Fibroblast of villous mesenchyme (primary cell): ENCODE measurements around the gene ZNF862. TPM values are rescaled to one million over a fixed set of nuclear protein-coding genes. Genes with fewer than 3 reads are reported as not detected.
A peak's percentile ranks its signal among the peaks of the same experiment; 100 is the strongest.

Source experiments
- DNase-seq: peaks from one replicate; pipeline ENCODE4 v3.0.0-alpha.2; 2010; ENCODE audit warnings: low read depth
- H3K4me3 ChIP-seq: 2 replicates; pipeline ENCODE4 v1.5.1; 2011; ENCODE audit warnings: low read depth, mild to moderate bottlenecking, low read length
- total RNA-seq: library from RNA; depleted of rRNA; stranded (reverse); fragments of >200 nt; gene quantifications from 2 replicates; pipeline ENCODE4 v1.2.3, GENCODE V29; 2012
- TF ChIP-seq, protein P1 (sequence below): IDR thresholded peaks from 2 replicates; pipeline ENCODE4 v1.5.1; 2012; ENCODE audit warnings: low read depth, mild to moderate bottlenecking, low read length; ENCODE audit not compliant: insufficient read depth

ZNF862 gene
- total RNA-seq, 1 donor, result 8.2 TPM

DNA sequence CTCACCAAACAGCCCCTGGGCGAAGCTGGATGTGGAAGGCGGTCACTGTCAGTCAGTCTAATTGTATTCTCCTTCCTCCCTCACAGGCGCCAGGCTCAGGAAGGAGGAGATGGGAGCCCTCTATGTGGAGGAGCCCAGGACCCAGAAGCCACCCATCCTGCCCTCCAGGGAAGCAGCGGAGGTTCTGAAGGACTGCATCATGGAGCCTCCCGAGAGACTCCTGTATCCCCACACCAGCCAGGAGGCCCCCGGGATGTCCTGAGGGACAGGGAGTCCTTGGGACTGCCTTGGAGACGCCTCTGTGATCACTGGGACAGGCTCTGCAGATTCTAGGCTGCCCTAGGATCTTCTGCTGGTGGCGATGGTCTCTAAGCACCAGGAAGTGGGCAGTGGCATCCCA is 25.8 kb downstream of the ZNF862 start:
- TF ChIP-seq, protein P1, sequence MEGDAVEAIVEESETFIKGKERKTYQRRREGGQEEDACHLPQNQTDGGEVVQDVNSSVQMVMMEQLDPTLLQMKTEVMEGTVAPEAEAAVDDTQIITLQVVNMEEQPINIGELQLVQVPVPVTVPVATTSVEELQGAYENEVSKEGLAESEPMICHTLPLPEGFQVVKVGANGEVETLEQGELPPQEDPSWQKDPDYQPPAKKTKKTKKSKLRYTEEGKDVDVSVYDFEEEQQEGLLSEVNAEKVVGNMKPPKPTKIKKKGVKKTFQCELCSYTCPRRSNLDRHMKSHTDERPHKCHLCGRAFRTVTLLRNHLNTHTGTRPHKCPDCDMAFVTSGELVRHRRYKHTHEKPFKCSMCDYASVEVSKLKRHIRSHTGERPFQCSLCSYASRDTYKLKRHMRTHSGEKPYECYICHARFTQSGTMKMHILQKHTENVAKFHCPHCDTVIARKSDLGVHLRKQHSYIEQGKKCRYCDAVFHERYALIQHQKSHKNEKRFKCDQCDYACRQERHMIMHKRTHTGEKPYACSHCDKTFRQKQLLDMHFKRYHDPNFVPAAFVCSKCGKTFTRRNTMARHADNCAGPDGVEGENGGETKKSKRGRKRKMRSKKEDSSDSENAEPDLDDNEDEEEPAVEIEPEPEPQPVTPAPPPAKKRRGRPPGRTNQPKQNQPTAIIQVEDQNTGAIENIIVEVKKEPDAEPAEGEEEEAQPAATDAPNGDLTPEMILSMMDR, result no peak
- DNase-seq, result no peak
- H3K4me3 ChIP-seq, result no peak overlapping the region

DNA sequence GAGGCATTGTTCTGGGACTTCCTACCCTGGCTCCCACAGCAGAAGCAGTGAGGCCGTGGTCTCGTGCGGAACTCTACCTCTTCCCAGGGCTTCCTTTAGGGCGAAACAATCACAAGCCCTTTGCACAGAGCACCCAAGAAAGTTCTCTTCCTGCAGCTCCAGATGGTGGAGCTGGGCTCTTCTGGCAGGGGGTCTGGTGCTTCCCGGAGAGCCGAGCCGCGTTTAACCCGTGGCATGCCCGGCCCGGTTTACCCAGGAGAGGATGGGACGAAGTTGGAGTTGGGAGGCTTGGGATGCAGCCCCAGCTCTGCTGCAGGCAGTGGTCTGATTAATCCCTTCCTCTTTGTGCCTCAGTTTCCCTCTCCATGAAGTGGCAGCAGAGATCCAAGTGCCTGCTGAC is 26.6 kb downstream of the ZNF862 start:
- no peak overlapping the region for H3K4me3 ChIP-seq
- DNase-seq, result no peak
- TF ChIP-seq, protein P1, result no peak

DNA sequence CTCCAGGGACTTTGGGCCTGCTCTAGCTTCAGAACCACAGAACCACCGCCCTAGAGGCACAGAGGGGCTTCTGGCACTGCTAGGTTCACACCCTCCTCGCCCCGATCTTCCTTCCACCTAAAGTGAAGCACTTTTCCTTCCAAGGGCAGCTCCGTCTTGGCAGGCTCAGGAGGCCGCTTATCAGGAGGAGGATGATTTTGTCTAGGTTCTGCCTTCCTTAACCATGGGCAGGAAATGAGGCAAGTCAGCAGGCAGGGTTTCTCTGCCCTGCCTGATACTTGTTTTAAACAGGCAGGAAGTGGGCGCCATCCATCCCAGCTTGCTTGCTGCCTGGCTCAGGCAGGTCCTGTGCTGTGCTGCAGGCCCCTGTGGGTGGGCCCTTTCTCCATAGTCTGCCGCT is 27.3 kb downstream of the ZNF862 start:
- H3K4me3 ChIP-seq, result no peak overlapping the region
- no peak for DNase-seq
- TF ChIP-seq, protein P1, result no peak

DNA sequence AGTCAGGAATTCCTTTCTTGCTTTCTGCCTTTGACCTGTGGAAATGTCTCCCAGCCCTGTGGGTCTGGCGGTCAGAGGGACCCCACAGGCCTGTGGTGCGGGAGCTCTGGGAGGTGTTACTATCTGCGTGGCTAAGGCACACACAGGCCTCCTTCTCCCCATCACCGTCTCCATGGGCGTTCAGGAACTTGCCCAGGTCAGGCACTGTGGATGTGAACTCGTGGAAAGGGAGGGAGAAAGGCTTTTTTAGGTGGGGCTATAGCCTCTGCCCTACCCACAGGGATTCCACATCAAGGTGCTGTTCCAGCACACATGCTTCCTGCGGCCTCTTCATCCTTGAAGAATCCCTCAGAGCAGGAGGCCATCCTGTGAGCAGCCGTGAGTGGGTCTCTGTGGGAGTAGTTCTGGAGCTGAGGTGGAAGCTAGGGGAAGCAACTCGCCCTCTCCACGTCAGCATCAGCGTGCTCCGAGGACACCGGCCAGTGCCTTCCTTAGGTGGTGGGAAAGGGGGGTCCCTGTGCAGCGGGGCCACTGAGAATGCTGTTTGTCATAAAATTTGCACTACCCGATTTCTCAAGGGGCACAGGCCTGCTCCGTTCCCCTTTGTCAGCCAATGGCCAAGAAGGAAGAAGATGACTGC is 28.1 kb downstream of the ZNF862 start:
- TF ChIP-seq, protein P1, result no peak
- no peak for DNase-seq
- H3K4me3 ChIP-seq, result no peak overlapping the region

DNA sequence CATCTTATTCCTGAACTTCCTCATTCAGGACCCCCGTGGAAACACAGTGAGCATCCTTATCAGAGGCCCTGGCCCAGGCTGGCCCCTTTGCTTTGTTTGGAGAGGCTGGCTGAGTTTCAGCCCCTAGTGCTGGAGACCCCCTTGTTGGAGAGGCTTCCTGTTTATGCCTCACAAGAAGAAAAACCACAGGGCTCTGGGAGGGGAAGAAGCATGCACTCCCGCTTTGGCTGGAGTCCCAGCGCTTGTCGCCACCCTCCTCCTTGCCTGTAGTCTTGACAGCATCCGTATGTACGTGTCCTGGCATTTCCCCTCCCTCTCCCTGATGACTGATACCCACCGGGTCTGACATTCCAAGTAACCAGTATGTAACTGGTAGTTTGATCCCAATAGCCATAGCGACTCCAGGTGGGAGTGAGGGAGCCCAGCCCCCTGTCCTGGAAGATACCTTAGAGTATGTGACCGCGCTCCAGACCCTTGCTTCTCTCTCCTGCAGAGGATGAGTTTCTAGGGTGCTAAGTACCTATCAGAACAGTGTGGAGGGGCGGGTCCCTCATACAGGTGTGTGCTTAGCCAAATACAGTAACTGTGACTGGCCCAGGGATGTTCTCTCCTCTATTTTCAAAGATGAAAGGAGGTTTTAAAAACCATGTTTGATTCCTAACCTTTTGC is 28.7 kb downstream of the ZNF862 start:
- DNase-seq, result peak; percentile 13
- TF ChIP-seq, protein P1, result no peak
- no peak overlapping the region for H3K4me3 ChIP-seq

DNA sequence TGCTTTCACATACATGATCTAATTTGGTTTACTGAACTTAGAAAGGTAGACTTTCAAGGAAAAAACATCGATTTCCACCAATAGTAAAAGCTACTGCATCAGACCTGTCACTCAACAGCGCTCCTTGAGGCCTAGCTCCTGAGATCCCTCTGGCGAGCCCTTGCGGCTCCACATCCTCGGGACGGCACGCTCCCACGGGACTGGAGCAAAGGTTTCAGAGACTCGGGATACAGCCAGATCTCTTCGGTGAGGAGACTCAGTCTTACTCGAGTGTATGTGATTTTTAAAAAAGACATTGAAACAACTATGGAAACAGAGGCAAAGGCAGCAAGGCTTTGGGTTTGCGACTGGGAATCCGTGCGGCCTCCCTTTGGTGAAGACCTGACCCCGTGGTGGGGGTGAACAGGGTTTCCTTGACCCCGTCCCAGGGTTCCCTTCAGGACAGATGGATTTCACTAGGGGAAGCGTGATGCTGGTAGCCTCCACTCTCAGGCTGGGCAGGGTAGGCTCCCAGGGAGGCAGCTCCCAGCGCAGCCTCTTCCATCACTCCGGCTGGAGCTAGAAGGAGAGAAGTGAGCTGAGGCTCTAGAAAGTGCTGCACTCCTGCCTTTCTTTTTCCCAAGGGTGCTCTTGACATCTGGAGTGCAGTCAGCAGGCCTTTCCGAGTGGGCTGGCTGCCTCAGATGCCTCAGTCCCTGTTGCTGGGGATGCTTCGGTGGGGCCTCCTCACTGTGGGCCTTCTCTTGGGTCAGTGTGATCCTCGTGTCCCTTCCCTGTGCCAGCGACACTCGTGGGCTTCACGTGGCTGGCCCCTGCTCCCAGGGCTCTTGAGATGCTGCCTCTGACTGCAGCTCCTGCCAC is 29.8 kb downstream of the ZNF862 start:
- TF ChIP-seq, protein P1, result no peak
- DNase-seq, result no peak
- H3K4me3 ChIP-seq, result no peak overlapping the region
